ENCODE results near the gene HLA-E.
A peak's percentile ranks its signal among the peaks of the same experiment; 100 is the strongest.
"Not testable (repeated sequence)": the region's sequence is repeated elsewhere in the genome, so short reads cannot be mapped to it uniquely, and the experiment has no call there.

HLA-E gene

DNA sequence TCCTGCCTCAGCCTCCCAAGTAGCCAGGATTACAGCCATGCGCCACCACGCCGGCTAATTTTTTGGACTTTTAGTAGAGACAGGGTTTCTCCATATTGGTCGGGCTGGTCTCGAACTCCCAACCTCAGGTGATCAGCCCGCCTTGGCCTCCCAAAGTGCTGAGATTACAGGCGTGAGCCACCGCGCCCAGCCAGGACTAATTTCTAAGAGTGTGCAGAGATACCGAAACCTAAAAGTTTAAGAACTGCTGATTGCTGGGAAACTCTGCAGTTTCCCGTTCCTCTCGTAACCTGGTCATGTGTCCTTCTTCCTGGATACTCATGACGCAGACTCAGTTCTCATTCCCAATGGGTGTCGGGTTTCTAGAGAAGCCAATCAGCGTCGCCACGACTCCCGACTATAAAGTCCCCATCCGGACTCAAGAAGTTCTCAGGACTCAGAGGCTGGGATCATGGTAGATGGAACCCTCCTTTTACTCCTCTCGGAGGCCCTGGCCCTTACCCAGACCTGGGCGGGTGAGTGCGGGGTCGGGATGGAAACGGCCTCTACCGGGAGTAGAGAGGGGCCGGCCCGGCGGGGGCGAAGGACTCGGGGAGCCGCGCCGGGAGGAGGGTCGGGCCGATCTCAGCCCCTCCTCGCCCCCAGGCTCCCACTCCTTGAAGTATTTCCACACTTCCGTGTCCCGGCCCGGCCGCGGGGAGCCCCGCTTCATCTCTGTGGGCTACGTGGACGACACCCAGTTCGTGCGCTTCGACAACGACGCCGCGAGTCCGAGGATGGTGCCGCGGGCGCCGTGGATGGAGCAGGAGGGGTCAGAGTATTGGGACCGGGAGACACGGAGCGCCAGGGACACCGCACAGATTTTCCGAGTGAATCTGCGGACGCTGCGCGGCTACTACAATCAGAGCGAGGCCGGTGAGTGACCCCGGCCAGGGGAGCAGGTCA is at the start of gene HLA-E:
HLA-E (plus strand) TSS at position 429 of the 945 bp plus-strand sequence; CDS start at position 452, 23 bp downstream.
- peak; percentile 92 for DNase-seq (ENCODE audit: low read depth)

DNA sequence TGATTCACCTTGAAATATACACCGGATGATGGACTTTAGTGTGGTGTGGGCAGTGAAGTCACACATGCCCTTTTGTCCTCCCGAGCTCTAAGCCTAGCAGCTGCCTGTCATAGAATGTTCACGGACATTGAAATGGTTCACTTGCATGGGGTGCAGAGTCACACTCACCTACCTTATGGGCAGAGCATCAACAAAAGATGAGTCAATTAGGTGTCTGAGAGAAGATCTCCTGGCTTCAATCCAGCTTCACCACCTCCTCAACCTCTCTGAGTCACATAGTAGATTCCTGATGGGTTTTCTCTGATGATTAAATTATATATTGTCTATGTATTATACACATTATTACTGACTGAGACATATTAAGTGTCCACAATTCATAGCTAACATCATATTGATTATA is 48.1 kb upstream of the HLA-E start:
- no peak for DNase-seq (ENCODE audit: low read depth)

DNA sequence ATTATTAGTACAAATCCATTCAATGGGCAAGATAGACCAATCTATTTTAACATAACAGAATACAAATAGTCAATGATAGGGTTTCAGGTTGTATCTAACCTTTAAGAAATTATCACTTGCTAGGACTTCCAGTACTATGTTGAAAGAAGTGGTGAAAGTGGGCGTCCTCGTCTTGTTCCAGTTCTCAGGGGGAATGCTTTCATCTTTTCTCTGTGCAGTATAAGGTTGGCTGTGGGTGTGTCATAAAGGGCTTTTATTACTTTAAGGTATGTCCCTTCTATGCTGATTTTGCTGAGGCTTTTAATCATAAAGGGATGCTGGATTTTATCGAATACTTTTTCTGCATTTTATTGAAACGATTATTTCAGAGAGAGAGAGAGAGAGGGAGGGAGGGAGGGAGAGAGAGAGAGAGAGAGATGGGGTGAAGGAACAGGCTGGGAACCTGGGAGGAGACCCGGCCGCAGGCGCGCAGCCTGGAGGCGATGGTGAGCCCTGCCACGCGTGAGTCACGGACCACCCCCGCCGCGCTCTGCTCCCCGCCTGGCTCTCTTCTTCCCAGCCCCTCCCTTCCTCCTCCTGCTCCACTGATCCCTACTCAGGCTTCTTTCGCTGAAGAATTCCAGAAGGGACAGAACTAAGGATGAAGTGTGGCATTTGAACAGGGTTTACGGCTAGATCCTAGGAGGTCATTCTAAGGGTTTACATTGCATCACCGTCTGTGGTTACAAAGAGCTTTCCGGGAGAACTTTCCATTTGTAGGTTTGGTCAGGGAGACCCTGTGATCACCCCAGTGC is 45.5 kb upstream of the HLA-E start:
- DNase-seq (ENCODE audit: low read depth), result no peak

DNA sequence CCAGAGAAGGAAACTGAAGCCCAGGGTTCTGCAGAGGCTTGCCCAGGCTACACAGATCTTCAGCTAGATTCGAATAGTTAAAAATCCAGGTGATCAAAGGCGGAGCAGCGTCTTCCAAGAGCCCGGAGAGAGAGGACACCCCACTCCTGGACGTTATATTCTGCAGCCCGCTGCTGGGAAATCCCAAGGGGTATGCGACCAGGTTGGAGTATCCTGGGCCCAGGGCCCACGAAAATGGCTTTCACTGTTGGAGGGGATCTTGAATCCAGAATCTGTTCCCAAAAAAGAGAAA is 44.9 kb upstream of the HLA-E start:
- no peak for DNase-seq (ENCODE audit: low read depth)

DNA sequence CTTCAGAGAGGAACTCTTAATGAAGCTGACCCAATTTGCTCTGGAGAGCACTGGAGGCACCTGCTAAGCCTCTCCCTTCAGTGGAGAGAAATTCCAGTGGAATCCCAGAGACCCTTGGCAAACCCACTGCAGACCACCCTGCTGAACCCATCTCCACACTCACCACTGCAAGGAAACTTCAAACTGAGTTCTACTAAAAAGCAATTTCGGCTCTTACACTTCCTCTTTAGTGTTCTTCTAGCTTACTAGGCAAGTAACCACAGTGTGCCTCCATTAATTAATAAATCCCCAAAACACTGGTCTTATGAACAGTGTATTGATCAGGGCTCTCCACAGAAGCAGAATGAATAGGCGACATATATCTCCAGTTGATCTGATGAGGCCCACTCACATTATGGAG is 43.0 kb upstream of the HLA-E start:
- no peak for DNase-seq (ENCODE audit: low read depth)

DNA sequence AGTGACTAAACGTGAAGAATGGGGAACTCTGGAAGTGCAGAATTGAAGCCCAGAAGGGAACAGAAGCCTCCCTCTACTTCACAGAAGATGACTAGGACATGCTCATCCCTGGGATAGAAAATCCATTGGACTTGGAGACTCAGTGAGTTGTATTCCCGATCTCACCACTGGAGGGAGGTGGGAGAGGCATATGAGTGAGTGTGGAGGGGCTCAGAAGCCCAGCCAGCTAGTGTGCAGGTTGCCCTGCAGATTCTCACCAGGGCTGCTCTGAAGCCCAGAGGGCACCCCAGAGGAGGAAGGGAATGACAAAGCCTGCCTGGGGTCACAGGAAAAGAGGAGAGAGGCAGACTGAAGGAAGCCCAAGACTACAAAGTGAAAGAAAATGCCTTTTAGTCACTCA is 42.1 kb upstream of the HLA-E start:
- DNase-seq (ENCODE audit: low read depth), result no peak

DNA sequence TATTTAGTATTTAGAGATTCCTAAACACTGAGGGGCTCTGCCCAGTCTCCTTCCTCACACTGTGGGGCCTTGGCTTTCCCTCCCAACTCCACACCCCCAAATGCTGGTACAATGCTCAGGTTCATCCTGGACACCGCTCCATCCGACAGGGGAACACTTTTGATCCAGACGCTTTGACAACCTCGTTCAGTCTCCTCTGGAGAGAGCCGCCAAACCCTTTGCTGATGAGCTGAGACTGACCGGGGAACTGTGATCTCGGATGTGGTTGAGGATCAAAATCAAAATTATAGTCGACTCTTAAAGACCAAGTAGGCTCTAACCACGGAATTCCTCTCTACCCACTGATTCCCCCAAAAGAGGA is 38.8 kb upstream of the HLA-E start:
- DNase-seq (ENCODE audit: low read depth), result no peak

DNA sequence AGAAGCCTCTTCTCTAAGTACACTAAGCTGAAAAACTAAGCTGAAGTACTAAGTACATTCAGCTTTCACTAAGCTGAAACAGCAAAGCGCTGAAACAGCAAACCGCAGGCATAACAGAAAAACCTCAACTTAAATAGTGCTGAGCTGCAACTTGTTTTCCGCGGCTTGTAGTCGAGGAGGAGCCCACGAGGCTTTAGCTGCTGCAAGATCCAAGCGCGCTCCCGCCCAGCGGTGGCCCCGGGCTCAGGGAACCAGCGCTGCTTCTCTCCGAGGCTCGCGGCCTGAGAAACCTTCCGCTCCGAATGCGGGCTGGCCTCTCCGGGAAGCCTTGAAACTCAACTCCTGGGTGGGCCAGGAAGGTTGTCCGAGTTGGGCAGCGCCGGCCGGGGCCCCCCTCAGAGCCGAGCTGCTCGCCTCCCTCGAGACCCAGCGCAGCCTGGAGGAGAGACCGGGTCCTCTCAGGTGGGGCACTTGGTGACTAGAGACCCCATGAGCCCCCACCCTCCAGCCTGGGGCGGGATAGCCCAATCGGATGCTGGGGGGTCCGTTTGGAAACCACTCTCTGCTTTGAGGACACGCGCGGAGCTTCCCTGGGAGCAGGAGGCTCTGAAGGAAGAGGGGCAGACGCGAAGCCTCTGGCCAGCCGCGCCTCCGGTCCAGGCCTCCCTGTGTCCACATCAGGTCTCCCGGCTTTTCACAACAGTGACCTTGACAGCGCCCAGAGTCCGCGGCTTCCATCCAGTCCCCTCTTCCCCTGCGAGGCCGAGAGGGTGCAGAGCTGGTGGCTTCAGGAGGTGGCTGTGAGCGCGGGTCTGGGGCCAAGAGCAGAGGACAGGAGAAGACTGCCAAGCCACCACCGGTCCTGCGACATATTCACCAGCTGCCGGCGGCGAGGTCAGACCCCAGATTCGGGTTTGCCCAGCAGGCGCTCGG is 38.1 kb upstream of the HLA-E start:
- peak; percentile 46 for DNase-seq (ENCODE audit: low read depth)

DNA sequence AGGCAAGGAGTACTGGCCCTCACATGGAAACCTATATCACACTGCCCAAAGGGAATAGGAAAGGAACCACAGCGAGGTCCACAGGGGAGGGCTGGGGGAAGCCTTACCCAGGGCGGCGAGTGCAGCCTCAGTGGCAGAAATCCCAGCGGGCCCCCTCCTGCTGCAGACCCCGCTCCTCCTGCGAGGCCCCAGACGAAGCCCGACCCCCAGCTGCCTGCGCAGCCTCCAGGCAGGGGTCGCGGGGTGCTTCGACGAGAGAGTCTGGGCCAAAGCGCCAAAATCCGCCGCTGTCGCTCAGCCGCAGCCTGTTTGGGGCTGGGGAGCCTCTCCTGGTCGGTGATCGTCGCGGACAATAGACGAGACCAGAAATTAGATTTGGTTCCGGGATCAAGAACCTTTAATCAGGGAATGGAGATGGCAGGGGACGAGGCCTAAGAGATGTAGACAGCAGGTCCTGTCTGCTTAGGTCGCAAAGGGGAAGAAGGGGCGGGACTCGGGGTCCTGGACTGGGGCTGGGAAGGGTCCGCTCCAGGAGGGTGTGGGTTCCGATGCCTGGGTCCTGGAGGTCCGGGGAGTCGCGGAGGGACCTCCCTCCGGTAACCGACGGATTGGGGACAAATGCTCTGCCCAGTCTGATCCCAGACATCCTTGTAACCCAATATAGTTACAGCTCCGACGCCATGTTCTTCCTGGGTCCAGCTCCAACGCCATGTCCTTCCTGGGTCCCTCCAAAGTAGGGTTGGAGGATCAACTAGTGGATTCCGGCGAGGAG is 36.4 kb upstream of the HLA-E start:
- DNase-seq (ENCODE audit: low read depth), result no peak

DNA sequence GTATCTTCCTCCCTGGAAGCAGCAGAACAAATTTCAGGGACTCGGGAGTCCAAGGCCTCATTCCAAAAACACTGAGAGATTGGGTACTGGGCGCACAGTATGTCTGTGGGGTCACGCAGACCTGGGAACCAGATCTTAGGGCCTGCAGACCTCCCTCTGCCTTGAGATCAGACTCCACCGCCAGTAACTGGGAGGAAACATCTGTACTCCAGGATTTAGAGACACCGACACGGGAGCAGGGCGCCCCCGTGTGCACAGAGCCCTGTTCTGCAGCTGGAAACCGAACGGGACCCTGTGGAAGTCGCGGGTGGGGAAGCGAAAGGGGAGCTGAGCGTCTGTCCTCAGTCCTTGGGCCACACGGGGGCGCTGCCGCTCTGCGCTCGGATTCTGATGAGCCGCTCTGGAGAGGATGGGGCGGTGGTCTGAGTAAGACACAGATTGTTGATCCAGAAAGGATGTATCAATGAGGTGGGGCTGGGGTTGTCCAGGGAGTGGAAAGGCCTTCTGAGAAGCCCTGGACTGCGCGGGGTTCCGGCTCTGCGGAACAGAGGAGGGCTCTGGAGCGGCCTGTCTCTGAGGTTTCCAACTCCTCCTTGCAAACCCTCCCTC is 35.7 kb upstream of the HLA-E start:
- DNase-seq (ENCODE audit: low read depth), result peak; percentile 76

DNA sequence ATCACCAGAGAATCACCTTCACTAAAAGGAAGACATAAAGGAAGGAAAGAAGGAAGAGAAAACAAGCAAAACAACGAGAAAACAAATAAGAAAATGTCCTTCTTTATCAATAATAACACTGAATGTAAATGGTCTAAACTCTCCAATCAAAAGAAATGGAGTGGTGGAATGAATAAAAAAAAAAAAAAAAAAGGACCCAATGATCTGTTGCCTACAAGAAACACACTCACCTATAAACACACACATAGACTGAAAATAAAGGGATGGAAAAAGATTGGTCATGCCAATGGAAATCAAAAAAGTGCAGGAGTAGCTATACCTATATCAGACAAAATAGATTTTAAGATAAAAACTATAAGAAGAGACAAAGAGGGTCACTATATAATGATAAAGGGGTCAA is 30.2 kb upstream of the HLA-E start:
- no peak for DNase-seq (ENCODE audit: low read depth)

DNA sequence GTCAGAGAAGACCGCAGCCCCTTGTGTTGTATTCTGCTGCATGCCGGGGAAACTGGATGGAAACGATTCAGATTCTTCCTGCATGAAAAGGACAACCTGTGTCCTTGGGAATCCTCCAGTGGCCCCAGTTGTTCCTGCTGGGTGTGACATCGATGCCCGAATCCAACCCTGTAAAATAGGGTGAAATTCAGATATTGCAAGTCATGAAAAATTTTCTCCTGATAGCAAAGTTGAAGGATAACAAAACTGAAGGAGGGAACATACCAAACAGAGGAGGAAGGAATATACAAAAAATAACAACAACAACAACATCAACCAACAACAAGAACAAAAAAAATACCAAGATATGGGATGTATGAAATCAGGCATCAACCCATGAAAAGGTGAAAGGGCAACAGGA is 28.3 kb upstream of the HLA-E start:
- no peak for DNase-seq (ENCODE audit: low read depth)

DNA sequence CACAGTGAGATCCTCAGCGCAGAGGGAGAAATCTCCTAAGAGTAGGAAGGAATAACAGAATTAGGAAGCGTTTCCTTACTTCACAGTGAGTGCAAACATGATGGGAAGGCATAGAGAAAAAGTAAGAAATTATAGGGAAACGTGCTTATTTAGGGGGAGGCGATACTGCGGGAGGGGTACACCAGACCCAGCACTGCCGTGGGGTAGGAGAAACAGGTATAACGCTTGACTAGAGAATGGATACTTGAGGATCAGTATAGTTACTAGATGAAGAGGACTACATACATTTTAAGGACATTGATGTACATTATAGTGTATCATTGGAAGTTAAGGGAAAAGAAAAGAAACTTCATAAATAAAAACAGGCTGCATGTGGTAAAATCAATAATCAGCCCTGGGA is 26.8 kb upstream of the HLA-E start:
- DNase-seq (ENCODE audit: low read depth), result no peak

DNA sequence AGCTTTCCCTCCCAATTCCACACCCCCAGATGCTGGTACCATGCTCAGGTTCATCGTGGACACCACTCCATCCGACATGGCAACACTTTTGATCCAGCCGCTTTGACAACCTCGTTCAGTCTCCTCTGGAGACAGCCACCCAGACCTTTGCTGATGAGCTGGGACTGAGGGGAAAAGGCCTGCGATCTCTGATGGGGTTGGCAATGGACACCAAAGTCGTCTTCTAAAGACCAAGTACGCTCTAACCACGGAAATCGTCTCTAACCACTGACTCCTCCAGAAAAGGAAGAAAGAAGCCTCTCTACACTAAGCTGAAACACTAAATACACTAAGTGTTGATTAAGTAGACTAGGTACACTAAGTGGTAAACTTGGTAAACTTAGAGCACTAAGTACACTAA is 26.1 kb upstream of the HLA-E start:
- no peak for DNase-seq (ENCODE audit: low read depth)

DNA sequence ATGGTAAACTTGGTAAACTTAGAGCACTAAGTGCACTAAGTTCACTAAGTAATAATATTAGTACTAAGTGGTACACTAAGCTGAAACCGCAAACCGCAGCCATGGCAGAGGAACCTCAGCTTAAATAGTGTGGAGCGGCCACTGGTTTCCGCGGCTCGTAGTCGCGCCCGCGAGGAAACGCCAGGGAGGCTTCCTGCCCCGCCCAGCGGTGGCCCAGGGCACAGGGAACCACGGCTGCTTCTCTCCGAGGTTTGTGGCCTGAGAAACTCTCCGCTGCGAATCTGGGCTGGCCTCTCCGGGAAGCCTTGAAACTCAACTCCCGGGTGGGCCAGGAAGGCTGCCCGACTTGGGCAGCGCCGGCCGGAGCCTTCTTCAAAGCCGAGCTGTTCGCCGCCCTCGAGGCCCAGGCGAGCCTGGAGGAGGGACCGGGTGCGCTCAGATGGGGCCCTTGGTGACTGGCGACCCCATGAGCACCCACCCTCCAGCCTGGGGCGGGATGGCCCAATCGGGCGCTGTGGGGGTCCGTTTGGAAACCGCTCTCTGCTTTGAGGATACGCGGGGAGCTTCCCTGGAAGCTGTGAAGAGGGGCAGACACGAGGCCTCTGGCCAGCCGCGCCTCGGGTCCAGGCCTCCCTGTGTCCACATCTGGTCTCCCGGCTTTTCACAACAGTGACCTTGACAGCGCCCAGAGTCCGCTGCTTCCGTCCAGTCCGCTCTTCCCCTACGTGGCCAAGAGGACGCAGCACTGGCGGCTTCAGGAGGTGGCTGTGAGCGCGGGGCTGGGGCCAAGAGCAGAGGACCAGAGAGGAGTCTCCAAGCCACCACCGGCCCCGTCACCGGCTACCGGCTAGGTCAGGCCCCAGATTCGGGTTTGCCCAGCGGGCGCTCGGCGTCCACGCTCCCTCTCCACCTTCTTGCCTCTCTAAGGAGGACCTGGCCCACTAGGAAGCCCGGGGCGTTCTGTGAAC is 25.4 kb upstream of the HLA-E start:
- no peak for DNase-seq (ENCODE audit: low read depth)

DNA sequence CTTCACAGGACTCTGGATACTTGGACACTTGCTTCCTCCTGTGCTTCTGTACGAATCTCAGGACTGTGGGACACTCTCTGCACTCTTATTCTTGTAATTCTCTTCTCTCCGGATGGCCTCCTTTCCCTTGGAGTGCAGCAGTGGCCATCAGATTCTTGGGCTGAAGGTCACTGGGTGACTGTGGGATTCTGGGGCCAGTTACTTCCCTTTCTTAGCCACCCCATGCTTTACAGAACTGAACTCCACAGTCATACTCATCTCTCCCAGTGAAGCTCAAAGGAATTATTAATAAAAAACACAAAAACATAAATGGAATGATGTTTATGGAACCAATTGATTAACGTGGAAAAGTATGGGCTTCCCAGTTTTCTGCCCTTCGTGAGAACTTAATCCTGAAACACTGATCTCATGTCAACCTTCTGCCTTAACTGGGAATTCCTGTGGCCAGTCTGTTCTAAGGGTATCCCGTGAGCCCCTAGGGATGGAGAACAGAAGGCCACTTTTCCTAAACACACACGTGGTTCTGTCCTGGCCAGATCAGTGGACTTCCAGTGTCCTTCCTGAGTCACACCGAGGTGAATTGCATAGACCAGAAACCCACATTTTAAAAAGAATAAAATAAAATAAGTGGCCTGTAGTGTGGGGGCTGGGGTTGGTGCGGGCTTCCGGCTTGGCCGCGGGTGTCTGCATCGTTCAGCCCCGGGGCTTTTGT is 23.6 kb upstream of the HLA-E start:
- no peak for DNase-seq (ENCODE audit: low read depth)

DNA sequence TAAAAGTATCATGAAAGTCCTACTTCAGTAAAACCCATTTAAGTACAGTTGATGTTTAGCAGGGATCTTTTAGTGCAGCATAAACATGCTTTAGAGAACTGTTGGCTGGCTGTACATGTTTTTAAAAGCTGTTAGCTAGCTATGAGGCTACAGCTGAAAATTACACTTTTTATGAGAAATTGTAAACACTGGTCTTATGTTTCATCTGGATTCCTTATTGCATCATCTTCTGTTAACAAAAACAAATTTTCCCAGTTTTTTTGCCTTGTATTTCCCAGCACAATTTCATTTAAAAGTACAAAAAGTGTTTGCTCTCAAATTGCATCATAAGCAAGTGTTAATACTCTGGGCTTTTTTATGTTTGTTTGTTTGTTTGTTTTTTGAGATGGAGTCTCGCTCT is 18.3 kb upstream of the HLA-E start:
- no peak for DNase-seq (ENCODE audit: low read depth)

DNA sequence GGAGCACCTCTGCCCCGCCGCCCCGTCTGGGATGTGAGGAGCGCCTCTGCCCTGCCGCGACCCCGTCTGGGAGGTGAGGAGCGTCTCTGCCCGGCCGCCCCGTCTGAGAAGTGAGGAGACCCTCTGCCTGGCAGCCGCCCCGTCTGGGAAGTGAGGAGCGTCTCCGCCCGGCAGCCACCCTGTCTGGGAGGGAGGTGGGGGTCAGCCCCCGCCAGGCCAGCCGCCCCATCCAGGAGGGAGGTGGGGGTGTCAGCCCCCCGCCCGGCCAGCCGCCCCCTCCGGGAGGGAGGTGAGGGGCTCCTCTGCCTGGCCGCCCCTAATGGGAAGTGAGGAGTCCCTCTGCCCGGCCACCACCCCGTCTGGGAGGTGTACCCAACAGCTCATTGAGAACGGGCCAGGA is 14.2 kb upstream of the HLA-E start:
- not testable (repeated sequence) for DNase-seq (ENCODE audit: low read depth)

DNA sequence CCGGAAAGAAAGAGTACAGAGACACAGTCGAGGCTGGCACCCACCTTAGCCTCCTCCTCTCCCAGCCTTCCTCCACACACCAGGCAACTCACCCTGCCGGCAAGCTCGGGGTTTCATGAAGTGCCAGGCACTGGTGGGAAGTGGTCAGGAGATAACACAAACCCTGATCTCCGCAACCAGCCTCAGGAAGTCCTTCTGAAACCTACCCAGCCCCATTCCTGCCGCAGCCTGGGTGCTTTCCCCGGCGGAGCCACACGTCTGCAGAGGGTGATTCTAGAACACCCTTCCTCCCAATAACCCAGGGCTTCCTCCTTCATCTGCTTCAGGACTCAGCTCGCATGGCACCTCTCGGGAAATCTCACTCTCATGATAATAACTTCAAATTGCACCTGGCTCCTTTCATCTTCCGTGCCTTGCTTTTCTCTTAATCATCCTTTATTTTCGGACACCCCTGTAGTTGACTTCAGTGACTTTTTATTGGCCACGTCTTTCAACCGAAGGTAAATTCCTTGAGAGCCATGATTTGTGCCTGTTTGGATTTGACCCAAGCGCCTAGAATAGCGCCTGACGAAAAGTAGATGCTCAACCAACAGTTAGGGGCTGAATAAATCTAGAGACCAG is 8.7 kb upstream of the HLA-E start:
- no peak for DNase-seq (ENCODE audit: low read depth)

Measured in stimulated activated CD4-positive, alpha-beta T cell treated with anti-CD3 and anti-CD28 coated beads, Interleukin-2, amount 100 ng/mL, for 4 hours (primary cell).